ENCODE data around the gene DGCR6L. TPM values are rescaled to one million over a fixed set of nuclear protein-coding genes. Genes with fewer than 3 reads are reported as not detected.
"Not testable (repeated sequence)": the region's sequence is repeated elsewhere in the genome, so short reads cannot be mapped to it uniquely, and the experiment has no call there.

Gene DGCR6L
- total RNA-seq, 1 donor from 2014 or later = 12.4 TPM

DNA sequence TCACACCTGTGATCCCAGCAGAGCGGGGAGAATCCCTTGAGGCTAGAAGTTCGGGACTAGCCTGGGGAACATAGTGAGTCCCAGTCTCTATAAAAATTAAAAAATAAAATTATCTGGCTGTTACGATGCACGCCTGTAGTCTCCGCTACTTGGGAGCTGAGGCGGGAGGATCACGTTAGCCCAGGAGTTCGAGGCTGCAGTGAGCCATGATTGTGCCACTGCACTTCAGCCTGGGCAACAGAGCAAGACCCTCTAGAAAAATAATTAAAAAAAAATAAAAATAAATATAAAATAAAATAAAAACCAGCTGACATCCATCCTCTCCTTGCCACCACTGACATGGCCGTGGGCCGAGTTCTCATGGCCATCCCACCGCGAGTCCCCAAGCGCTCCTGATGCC is 44.0 kb downstream of the DGCR6L start:
- no peaks in the 10 kb centered on the region for H3K36me3 Mint-ChIP-seq (ENCODE audit: low read depth)
- H3K4me3 Mint-ChIP-seq = no peak overlapping the region
- ATAC-seq (ENCODE audit: low read depth) = no peak
- CTCF ChIA-PET = no interaction called here
- H3K27ac Mint-ChIP-seq = no peak overlapping the region
- POLR2A ChIA-PET = no interaction called here
- no peak for DNase-seq
- TF ChIP-seq, protein P1, sequence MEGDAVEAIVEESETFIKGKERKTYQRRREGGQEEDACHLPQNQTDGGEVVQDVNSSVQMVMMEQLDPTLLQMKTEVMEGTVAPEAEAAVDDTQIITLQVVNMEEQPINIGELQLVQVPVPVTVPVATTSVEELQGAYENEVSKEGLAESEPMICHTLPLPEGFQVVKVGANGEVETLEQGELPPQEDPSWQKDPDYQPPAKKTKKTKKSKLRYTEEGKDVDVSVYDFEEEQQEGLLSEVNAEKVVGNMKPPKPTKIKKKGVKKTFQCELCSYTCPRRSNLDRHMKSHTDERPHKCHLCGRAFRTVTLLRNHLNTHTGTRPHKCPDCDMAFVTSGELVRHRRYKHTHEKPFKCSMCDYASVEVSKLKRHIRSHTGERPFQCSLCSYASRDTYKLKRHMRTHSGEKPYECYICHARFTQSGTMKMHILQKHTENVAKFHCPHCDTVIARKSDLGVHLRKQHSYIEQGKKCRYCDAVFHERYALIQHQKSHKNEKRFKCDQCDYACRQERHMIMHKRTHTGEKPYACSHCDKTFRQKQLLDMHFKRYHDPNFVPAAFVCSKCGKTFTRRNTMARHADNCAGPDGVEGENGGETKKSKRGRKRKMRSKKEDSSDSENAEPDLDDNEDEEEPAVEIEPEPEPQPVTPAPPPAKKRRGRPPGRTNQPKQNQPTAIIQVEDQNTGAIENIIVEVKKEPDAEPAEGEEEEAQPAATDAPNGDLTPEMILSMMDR (IDR thresholded peaks at IDR 0.05) = no peak
- H3K27me3 Mint-ChIP-seq = peaks cover 4% of the 10 kb centered on the region
- intact Hi-C loops (cut with micrococcal nuclease) = no loop called here
- no peaks in the 10 kb centered on the region for H3K9me3 Mint-ChIP-seq
- H3K4me1 Mint-ChIP-seq = no peaks in the 10 kb centered on the region

DNA sequence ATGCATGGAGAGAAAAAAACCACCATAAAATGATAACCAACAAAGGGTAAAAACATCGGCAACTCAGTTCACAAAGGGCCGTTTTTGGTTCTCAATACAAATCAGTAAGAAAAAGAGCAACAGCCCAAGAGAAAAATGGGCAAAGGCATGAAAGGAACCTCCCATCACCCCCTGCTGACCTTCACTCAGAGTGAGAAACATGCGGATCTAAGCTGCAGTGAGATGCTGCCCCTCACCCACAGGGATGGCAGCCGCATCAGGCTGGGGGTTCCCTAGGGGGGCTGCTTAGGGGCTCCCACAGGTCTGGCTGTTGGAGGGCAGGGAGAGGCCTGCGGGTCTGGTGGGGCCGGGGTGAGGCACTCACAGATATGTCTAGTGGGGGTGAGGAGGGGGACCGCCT is 44.5 kb downstream of the DGCR6L start:
- intact Hi-C loops (cut with micrococcal nuclease); H3K4me1 Mint-ChIP-seq; POLR2A ChIA-PET; H3K9me3 Mint-ChIP-seq; ATAC-seq (ENCODE audit: low read depth); H3K27ac Mint-ChIP-seq; H3K36me3 Mint-ChIP-seq (ENCODE audit: low read depth); CTCF ChIA-PET; DNase-seq; H3K4me3 Mint-ChIP-seq; H3K27me3 Mint-ChIP-seq: not testable (repeated sequence)

DNA sequence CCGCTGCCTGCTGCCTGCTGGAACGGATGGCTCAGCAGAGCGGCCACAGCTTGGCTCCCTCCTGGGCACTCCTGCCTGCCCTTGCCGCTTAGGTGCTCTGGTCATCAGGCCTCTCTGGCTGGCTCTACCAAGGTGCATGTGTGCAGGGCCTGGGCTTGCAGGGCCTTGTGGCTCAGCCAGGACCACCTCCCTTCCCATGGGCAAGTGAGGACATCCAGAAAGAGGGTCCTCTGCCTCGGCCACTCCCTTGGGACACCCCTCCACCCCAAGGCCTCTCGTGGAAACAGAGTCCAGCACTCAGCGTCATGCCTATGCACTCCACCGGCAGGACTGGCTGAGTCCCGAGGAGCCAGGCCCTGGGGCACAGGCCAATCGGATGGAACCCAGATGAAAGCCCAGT is 45.5 kb downstream of the DGCR6L start:
- H3K4me3 Mint-ChIP-seq; H3K9me3 Mint-ChIP-seq; intact Hi-C loops (cut with micrococcal nuclease); ATAC-seq (ENCODE audit: low read depth); H3K4me1 Mint-ChIP-seq; CTCF ChIA-PET; H3K27ac Mint-ChIP-seq; H3K27me3 Mint-ChIP-seq; DNase-seq; POLR2A ChIA-PET; H3K36me3 Mint-ChIP-seq (ENCODE audit: low read depth): not testable (repeated sequence)

DNA sequence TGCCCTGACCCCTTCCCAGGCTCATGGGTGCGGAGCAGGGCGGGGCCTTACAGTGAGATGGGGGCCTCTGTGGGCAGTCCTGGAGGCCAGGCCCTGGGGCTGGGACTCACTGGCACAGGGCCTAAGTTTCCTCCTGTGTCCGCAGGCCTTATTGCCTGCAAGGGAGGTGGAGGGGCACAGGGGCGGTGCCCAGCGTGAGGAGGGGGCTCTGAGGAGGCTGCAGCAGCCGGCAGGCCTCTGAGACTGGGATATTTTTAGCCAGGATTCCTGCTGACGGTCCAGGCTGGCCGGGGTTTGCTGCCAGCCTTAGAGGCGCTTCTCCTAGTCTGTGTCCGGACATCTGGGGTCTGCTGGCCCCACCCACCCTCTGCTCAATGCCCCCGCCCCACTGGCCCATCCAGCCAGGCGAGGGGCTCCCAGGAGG is 46.1 kb downstream of the DGCR6L start:
- POLR2A ChIA-PET = no interaction called here
- TF ChIP-seq, protein P1 (IDR thresholded peaks at IDR 0.05) = no peak
- intact Hi-C loops (cut with micrococcal nuclease) = no loop called here
- ATAC-seq (ENCODE audit: low read depth) = no peak
- Mint-ChIP-seq H3K27ac (no peak overlapping the region), H3K4me1 (peaks cover 1% of the 10 kb centered on the region), H3K9me3 (no peaks in the 10 kb centered on the region), H3K36me3 (ENCODE audit: low read depth) (no peaks in the 10 kb centered on the region), H3K4me3 (no peak overlapping the region), H3K27me3 (peaks cover 4% of the 10 kb centered on the region)
- CTCF ChIA-PET = no interaction called here
- no peak for DNase-seq

DNA sequence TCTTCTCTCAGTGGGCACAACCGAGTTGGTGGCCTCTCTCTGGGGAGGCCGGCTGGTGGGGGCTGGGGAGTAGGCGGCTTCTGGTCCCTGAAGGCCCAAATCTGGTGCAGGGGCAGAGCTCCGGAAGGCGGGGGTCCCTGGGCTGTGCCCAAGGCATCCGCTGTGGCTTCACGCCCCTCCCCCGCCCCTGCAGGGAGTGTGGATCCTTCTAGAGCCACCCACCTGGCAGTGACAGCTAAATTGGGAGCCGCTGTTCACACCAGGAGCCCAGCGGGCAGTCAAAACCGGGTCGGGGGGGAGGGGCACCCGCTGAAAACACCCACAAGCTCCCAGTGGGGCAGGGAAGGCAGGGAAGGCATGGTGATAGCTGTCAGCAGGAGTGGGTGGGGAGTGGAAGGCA is 47.2 kb downstream of the DGCR6L start:
- H3K4me1 Mint-ChIP-seq = peaks cover 5% of the 10 kb centered on the region
- H3K4me3 Mint-ChIP-seq = no peak overlapping the region
- POLR2A ChIA-PET = no interaction called here
- H3K9me3 Mint-ChIP-seq = no peaks in the 10 kb centered on the region
- no peaks in the 10 kb centered on the region for H3K36me3 Mint-ChIP-seq (ENCODE audit: low read depth)
- DNase-seq (no peak), ATAC-seq (ENCODE audit: low read depth) (no peak)
- TF ChIP-seq, protein P1 (IDR thresholded peaks at IDR 0.05) = no peak
- CTCF ChIA-PET = no interaction called here
- intact Hi-C loops (cut with micrococcal nuclease) = no loop called here
- peaks cover 5% of the 10 kb centered on the region for H3K27me3 Mint-ChIP-seq
- no peak overlapping the region for H3K27ac Mint-ChIP-seq

DNA sequence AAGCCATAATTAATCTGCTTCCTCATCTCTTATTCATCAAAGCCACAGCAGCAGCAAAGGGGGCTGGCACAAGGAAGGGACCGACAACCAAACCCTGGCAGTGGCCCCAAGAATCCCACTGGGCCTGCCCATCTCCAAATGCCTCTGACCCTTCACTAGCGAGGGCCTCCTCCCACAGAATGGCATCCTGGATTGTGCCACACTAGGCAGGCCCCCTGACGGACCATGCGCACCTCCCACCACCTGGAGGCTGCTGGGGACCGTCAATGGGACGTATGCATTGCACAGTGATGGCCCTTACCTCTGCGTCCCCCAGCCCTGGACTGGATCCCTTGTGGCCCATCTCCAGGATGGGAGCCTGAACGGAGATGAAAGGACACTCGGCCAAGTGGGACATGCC is 47.7 kb downstream of the DGCR6L start:
- Mint-ChIP-seq H3K4me1 (peaks cover 5% of the 10 kb centered on the region), H3K27ac (no peak overlapping the region), H3K36me3 (ENCODE audit: low read depth) (no peaks in the 10 kb centered on the region), H3K4me3 (no peak overlapping the region), H3K9me3 (no peaks in the 10 kb centered on the region), H3K27me3 (peaks cover 5% of the 10 kb centered on the region)
- ChIA-PET POLR2A (no interaction called here), CTCF (no interaction called here)
- intact Hi-C loops (cut with micrococcal nuclease) = no loop called here
- ATAC-seq (ENCODE audit: low read depth) (no peak), DNase-seq (no peak)
- TF ChIP-seq, protein P1 (IDR thresholded peaks at IDR 0.05) = no peak
